GM19035 (cell line): Measurements from ENCODE around the gene NR1H2.

Experiments
- ATAC-seq: cut with Tn5 transposase; IDR thresholded peaks from one replicate; pipeline ENCODE4 v1.9.1; 2021; ENCODE audit not compliant: unreplicated experiment

The NR1H2 gene

GRCh38 chr19:50401605-50402450 is 25.6 kb downstream of the NR1H2 start:
- no peak for ATAC-seq

- no peak for ATAC-seq
These were observed 26.5 kb downstream of the NR1H2 start for GRCh38 chr19:50402544-50403301.

DNA sequence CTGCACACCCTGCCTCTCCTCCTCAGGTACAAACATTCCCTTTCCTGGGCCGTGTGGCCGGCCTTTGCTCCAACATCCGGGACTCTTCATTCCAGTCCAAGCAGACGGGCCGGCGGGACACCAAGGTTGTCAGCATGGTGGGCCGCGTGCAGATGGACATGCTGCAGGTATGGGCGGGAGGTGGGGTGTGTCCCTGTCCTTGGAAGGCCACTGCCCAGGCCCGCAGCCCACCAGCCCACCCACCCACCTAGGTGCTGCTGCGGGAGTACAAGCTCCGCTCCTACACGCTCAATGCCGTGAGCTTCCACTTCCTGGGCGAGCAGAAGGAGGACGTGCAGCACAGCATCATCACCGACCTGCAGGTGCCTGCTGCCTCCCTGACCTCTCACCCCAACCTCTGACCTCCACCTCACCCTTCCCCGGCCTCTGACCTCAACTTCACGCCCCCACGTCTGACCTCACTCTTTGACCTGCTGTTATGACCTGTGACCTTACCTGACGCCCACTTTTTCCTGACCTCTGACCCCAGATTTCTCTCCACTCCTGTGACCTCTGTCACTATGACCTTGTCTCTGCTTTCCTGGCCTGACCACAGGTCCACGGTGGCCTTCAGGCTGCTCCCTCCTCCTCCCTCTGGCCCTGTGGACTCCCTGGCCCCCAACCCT is 30.0 kb downstream of the NR1H2 start:
- ATAC-seq = no peak

DNA sequence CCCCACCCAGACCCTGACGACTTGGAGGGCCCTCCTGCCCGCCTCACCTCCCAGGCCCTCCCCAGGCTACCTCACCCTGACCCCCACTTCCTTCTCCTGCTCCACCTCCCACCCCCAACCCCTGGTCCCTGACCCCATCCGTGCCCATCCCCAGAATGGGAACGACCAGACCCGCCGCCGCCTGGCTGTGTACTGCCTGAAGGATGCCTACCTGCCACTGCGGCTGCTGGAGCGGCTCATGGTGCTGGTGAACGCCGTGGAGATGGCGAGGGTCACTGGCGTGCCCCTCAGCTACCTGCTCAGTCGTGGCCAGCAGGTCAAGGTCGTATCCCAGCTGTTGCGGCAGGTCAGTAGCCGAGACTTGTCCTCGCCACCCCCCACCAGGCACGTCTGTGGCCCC is 30.6 kb downstream of the NR1H2 start:
- no peak for ATAC-seq

- ATAC-seq = no peak
These were observed 33.1 kb downstream of the NR1H2 start for GRCh38 chr19:50409347-50409746.

DNA sequence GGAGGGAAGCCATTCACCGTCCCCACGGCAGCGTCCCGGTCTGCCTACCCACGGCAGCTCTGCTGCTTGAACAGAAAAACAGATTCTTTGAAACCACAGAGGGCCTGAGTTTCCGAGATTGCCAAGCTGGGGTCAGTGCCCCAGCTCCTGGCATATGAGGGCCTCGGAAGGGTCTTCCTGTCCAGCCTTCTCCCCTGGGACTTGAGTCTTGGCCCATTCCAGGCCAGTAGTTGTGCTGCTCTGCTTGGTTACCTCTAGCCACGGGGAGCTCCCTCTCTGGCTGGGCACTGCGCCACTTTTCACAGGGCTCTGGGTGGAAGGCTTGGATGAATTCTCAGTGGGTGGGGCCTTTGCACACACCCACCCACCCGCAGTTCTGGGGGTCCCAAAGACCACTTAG is 33.9 kb downstream of the NR1H2 start:
- ATAC-seq = no peak

DNA sequence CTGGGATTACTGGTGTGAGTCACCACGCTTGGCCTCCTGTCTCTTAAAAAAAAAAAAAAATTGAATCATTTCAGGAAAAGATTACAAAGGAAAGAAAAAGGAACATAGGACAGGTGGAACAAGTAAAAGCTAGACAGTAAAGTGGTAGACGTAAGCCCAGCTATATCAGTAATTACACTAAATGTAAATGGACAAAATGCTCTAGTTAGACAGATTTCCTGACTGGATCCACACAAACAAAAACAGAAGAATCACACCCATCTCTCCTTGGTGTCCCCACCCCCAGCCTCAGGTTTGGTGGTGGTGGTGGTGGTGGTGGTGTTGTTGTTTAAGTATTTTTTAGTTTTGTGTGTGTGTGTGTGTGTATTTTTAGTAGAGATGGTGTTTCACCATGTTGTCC is 36.2 kb downstream of the NR1H2 start:
- no peak for ATAC-seq

DNA sequence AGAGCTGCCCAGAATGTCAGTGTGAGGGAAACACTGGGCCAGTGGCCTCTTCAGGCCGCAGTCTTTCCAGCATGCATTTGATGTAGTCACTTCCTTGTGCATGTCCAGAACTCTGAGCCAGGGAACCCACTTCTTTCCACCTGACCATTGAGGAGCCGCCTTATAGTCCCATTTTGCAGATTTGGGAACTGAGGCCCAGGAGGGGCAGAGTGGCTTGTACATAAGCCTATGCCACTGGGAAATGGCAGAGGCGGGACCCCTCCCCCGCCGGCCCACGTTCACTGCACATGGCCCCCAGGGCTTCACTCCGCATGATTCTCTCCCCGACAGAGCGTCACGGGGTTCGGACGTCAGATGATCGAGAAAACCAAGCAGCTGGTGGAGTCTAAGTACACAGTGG is 36.8 kb downstream of the NR1H2 start:
- ATAC-seq = no peak

GRCh38 chr19:50413531-50413930 is 37.3 kb downstream of the NR1H2 start:
- ATAC-seq = no peak

- ATAC-seq = peak; percentile 27
These were observed 38.8 kb downstream of the NR1H2 start for GRCh38 chr19:50414864-50415660.

GRCh38 chr19:50415661-50416033 is 39.4 kb downstream of the NR1H2 start:
- ATAC-seq = peak; percentile 48

DNA sequence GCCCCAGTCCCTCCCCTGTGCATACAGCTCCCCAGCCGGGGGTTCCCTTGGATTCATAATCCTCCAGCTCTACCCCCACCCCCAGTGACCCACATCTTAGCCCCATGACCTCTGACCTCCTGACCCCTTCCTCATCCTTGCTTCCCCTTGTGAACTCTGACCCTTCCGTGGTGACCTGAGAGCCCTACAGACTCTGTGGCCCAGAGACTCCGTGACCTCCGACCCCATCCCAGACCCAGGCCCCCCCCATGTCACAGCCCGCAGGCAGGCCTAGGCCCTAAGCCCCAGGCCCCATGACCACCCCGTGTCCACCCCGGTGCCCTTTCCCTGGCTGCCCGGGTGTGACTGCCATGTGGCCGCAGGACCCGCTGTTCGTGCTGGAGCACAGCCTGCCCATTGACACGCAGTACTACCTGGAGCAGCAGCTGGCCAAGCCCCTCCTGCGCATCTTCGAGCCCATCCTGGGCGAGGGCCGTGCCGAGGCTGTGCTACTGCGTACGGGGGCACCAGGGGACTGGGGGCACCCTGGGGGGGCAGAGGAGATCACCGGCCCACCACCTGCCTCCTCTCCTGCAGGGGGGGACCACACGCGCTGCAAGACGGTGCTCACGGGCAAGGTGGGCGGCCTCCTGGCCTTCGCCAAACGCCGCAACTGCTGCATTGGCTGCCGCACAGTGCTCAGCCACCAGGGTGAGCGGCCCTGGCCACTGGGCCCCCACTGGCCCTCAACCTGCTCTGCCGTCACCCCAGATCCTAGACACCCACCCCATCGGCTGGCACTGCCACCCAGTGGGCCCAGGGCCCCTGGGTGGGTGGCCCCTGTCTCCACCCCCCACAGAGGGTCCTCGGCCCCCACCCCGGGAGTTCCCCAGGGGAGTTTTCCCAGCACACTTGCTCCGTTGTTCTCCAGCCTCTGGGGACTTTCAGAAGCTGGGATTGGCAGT is 40.0 kb downstream of the NR1H2 start:
- no peak for ATAC-seq

- ATAC-seq = no peak
These were observed 41.1 kb downstream of the NR1H2 start for GRCh38 chr19:50417111-50418081.

DNA sequence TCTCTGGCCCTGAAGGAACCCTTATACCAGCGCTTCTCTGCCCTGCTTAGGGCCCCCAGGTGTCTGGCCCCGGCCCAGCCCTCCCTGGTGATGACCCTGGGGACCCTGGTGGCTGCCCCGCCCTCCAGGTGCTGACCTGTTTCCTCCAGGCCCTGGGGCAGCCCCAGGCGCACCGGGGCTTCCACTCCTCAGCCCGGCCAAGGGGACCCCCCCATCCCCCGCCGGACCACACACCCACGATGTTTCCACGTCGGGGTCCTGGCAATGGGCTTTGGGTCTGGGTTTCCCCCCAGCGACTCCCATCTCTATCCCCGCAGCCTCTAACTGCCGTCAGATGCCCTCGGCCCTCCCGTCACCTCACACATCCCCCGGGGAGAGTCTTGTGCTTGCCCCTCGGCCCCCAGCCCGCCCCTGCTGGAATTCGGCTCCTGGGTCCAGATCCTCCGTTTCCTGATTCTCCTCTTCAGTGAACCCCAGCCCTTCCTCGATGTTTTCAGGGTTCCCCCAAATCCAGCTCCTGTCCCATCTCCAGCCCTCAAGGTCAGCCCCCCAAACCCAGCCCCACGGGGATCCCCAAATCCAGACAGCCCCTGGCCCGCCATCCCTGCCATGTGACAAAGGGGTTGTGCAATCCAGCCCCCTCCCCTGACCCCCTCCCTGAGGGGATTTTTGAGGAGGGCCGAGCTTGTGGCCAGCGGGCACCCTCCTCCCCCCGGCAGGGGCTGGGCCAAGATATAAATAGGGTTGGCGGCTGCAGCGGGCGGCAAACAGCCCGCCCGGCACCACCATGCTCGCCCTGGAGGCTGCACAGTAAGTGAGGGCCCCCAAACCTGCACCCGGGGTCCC is 42.1 kb downstream of the NR1H2 start, which contains the start of gene SPIB:
SPIB (plus strand) TSS at position 763 of the 846 bp plus-strand sequence; CDS start at position 788, 25 bp downstream.
- ATAC-seq = no peak

GRCh38 chr19:50419022-50419579 is 42.8 kb downstream of the NR1H2 start:
- no peak for ATAC-seq

DNA sequence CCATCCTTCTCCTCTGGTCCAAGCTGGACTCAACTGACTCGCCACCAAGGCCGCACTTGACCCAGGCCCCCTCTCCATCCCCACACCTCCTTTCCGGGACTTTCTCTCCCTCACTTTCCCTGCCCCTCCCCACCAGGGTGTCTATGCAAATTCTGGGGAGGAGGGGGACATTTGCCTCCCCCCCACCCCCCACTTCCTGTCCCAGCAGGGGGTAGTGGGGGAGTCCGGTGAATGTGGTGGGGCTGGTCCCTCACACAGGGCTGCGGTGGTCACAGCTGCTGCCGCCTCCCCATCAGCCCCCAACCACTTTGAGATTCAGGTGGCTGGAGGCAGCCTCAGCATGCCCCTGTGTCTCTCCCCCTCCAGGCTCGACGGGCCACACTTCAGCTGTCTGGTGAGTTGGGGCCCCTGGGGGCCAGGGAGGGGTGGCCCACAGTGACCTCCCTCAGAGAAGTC is 43.4 kb downstream of the NR1H2 start:
- no peak for ATAC-seq

DNA sequence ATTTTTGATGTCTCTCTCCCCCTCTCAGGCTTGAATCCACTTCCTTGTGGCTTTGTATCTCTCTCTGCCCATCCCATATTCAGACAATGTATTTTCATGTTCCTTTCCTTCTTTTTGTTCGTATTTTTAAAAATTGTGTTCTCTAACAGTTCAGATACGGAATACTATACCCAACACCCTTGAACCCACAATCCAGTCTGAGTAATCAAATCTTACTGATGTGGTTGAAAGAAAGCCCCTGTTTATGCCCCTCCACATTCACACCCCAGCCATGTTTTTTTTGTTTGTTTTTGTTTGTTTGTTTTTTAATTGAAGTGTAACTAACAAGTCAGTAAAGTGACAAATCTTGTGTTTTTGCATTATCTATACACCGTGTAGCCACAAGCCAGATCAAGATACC is 43.9 kb downstream of the NR1H2 start:
- ATAC-seq = no peak
